ENCODE measurements around the gene WNT9B.
A peak's percentile ranks its signal among the peaks of the same experiment; 100 is the strongest.
"Not testable (repeated sequence)": the region's sequence is repeated elsewhere in the genome, so short reads cannot be mapped to it uniquely, and the experiment has no call there.

The WNT9B gene

GRCh38 chr17:46917041-46917440, 65.7 kb downstream of the WNT9B start:
- no peak for DNase-seq

- no peak for DNase-seq
These were observed 66.1 kb downstream of the WNT9B start for GRCh38 chr17:46917516-46917915.

- DNase-seq: not testable (repeated sequence)
These were observed 70.6 kb downstream of the WNT9B start for GRCh38 chr17:46921962-46922361.

GRCh38 chr17:46922487-46922803, 71.1 kb downstream of the WNT9B start:
- no peak for DNase-seq

- DNase-seq: peak; percentile 93
These were observed 71.6 kb downstream of the WNT9B start, which contains the start of gene GOSR2 for GRCh38 chr17:46922804-46923635. TSS of gene GOSR2 (plus strand) at chr17:46923160. CDS start at chr17:46923193, 33 bp downstream.

GRCh38 chr17:46925185-46925868, 73.9 kb downstream of the WNT9B start:
- no peak for DNase-seq

GRCh38 chr17:46928467-46929261, 77.3 kb downstream of the WNT9B start:
- no peak for DNase-seq

- no peak for DNase-seq
These were observed 78.0 kb downstream of the WNT9B start for GRCh38 chr17:46929413-46929812.

- no peak for DNase-seq
These were observed 78.7 kb downstream of the WNT9B start for GRCh38 chr17:46930051-46930450.

- no peak for DNase-seq
These were observed 80.2 kb downstream of the WNT9B start for GRCh38 chr17:46931596-46931995.

GRCh38 chr17:46935658-46936266, 84.4 kb downstream of the WNT9B start:
- no peak for DNase-seq
